Dedifferentiated amniotic fluid mesenchymal stem cell (primary cell): ENCODE data around the gene SGSM2.

Experiments
- DNase-seq: peaks from one replicate; pipeline ENCODE4 v3.0.0-alpha.2; 2016; ENCODE audit errors: extremely low spot score

SGSM2 gene

GRCh38 chr17:2398655-2399571, 61.6 kb downstream of the SGSM2 start:
- peak; percentile 62 for DNase-seq

DNA sequence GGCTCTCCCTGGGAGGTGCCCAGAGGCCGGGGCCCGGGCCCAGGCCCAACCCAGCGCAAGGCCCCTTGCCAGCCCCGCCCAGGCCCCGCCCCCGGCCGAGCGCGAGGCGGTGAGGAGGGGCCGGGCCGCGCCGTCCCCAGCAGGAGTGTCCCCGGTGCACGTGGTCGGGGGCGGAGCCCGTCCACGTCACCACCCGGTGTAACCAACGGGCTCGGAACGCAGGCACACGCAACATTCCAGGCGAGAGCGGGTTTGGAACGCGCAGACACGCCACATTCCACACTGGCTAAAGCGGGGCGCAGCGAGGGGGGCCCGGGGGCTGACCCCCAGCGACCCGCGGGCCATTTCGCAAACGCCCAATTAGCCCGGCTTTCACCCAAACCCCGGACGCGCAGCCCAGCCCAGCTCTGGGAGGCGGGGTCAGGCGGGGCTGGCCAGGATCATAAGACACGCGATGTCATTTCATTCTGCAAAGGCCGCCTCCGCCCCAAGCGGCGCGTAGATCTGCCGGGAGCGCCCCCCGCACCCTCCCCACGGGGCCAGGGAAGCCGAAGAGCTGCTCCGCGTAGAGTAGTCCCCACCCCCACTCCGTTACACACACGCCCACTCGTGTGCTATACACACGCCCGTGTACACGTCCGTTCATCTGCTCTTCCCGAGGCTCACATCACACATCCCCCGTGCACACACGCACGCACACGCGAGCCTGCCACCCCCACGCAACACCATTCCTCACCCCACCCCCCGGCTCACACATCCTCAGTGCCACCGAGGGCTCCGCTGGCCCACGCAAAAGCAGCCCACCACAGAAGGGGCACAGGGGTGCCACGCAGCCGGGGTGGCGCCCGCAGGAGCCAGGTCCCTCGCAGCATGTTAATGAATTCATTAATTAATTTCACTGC, 62.5 kb downstream of the SGSM2 start:
- DNase-seq = peak; percentile 91

GRCh38 chr17:2400474-2400866, 63.2 kb downstream of the SGSM2 start:
- DNase-seq = peak; percentile 52

GRCh38 chr17:2400877-2401425, 63.6 kb downstream of the SGSM2 start, which contains the start of gene MNT:
Gene MNT (minus strand): TSS chr17:2401060. CDS start chr17:2400712, 348 bp downstream.
- DNase-seq = peak; percentile 89

- DNase-seq = peak; percentile 99
Measured at GRCh38 chr17:2401426-2402221, 64.3 kb downstream of the SGSM2 start.

DNA sequence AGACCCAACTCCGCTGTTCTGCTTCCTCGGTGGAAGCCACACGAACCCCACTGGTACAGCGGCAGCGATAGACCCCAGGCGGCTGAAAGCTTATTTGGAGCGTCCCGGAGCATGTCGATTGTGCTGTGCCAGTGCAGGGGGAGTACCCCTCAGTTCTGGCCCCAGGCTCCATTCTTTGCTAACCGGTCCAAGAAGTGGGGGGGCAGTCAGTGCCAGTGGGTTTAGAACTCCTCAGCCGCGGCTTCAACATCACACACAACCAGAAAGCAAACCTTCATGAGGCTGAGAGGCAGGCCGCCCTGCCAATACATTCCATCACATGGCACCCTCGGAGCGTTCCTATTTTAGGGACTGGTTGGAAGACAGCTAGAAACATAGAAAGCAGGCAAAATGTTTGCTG, 65.2 kb downstream of the SGSM2 start:
- no peak for DNase-seq

DNA sequence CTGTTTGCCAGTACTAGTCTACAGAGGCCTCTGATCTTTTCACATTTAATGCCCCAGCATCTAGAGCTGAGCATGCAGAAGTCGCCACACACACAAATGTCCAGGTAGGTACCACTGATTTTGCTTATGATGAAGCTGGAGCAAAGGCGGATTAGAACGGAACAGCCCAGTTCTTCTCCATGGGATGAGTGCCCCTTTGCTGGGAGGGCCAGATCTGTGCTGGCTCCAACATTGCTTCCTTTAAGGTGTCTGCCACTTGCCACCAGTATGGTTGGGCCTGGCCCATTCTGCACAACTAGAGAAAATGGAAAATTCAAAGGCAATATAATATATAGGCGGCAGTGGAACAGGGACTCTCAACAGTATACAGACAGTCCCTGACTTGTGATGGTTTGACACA, 65.7 kb downstream of the SGSM2 start:
- no peak for DNase-seq

DNA sequence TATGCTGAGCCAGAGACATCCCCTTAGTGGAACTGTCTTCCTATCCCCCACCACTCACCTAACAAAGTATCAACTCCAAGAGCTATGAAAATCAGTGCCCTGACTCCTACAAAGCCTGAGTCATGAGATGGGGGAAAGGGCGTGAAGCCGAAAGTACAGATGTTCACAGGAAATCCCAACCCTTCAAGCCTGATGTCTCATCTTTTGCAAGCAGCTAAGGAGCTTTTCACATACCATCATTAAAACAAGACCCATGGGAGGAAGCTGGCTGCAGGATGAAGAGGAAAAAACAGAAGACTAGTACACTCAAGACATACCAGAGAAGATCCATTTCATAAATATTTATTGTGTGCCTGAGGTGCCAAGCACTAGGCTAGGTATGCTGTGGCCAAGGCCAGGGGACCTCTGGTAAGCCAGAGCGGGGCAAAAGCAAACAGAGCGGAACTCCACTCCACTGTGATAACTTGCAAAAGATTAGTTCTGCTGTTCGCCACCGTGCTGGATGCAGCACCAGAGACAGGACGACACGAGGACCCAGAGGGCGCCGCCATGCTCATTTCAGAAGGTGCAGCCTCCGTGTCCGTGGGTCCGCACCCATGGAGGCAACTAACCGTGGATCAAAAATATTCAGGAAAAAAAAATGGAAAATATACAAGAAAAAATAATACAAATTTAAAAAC, 68.1 kb downstream of the SGSM2 start:
- peak; percentile 62 for DNase-seq

DNA sequence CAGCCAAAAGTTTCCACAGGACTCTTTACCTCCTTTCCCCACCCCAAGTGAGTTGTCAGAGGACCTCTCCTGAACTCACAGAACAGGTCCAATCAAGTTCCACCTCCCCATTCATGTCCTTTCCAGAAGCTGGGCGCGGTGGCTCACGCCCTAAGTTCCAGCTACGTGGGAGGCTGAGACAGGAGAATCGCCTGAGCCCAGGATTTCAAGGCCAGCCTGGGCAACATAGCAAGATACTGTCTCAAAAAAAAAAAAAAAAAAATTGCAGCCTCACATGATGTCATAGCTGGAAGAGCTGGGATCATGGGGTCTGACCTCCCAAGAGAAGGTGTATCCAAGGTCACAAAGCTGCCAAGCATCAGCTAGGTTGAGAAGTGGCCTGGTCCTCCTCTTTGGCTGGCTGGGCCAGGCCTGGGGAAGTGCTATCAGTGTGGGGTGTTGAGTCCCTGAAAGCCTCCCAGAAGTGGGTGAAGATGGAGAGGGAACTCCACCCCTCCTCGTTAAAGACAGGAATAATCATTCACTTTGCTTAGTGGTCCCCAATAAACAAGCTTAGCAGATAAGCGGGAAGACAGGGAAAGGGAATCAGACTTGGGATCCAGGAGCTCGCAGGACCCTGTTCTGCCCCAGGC, 69.1 kb downstream of the SGSM2 start:
- DNase-seq = no peak

- peak; percentile 89 for DNase-seq
Measured at GRCh38 chr17:2406903-2407790, 69.8 kb downstream of the SGSM2 start.

DNA sequence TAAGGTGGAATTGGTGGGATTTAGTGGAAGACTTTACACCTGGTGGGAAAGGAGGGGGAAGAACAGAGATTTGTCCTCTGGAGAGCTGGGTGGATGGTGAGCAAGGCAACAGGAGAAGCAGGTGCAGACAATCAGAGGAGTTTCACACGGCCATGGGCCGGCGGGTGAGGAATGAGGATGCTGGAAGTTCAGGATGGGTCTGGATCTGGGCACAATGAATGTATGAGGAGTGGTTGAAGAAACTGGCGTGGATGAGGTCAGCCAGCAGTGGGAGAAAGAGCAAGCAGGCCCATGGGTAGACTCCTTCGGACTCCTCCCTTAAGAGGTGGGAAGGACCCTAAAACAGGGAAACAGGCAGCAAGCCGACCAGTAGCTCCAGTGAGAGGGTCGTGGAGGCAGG, 73.7 kb downstream of the SGSM2 start:
- no peak for DNase-seq

DNA sequence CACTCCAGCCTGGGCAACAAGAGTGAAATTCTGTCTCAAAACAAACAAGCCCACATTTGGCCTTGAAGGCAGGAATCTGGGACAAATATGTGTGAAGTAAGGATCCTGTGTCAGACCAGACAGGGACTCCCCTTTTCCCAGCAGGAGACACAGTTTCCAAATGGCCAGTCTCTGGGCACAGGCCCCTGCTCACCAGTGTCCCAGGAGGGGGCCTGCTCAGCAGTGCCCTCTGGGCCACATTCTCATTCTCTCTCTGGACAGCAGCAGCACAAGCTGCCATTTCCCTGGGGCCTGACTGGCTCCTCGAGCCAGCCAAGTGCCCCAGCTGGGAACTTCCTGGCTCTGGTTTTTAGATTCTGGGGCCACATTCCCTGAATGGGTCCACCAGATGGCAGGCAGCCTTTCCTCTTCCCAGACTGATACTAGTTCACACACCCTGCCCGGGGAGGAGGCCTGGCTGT, 75.3 kb downstream of the SGSM2 start:
- DNase-seq = no peak

GRCh38 chr17:2414446-2415064, 77.3 kb downstream of the SGSM2 start:
- DNase-seq = no peak

- DNase-seq = no peak
Measured at GRCh38 chr17:2415081-2415480, 77.8 kb downstream of the SGSM2 start.

GRCh38 chr17:2416010-2416734, 78.9 kb downstream of the SGSM2 start:
- peak; percentile 86 for DNase-seq

DNA sequence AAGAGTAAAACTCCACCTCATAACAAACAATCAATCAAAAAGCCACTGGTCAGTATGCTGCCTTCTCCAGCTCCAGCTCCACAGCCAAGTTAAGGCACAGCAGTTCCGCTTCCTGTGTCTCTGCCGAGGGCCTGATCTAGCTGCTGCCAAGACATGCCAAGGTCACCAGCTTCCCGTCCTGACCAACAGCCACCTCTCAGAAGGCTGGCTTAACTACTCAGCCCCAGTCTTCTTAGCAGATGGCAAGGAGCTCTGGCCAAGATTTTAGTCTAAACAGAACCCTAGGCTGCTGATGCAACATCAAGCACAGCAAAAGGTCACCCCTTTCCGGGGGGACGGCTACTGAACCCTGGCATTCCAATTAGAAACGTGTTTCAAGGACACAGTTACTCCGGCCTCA, 81.3 kb downstream of the SGSM2 start:
- no peak for DNase-seq

DNA sequence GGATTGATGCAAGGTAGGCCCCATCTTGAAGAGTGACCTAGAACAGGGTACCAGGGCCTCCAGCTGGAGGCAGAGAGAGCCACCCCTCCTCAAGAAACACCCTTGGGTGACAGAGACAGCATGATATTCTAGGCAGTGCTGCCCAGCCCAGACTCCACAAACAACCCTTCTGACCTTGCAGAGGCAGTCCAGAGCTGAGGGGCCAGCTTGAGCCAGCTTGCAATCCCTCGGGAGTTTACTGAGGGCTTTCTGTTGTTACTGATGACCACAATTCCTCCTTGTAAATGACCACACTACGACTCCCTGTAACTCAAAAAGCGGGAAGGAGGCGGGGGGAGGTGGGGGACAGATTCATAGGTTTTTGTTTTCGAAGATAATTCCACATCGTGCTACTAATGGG, 82.2 kb downstream of the SGSM2 start:
- DNase-seq = no peak

DNA sequence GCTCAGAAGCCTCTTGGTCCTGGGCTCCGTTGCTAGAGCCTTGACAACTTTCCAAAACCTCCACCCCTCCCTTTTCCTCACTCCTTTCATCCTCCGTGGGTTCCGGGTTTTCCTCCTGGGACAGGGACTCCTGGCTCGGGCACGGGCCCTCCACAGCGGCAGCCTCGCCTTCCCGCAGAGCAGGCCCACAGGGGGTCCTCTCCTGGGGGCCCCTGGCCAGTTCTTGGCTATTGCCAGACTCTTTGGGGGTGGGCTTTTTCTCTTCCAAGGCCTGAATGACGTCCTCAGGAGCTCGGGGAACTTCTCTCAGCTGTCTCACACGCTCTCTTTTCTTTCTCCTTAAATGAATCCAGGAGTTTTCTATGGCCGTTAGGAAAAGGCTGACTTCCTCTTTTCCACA, 82.9 kb downstream of the SGSM2 start:
- DNase-seq = no peak
